ENCODE data around the gene SERBP1. TPM values are rescaled to one million over a fixed set of nuclear protein-coding genes. Genes with fewer than 3 reads are reported as not detected.

The SERBP1 gene
- total RNA-seq, 2 donors from 2014 or later, result 225 to 393 TPM

- Mint-ChIP-seq H3K36me3 (ENCODE audit: low read depth) (peaks cover 100% of the 10 kb centered on the region), H3K4me1 (peaks cover under 1% of the 10 kb centered on the region), H3K9me3 (no peaks in the 10 kb centered on the region), H3K4me3 (no peak overlapping the region), H3K27me3 (no peaks in the 10 kb centered on the region), H3K27ac (peak overlapping the region; percentile 31)
- no peak for ATAC-seq (replicated peaks)
Measured at GRCh38 chr1:67377253-67377652, 52.9 kb downstream of the SERBP1 start.

- no peaks in the 10 kb centered on the region for H3K27me3 Mint-ChIP-seq
- H3K9me3 Mint-ChIP-seq, result no peaks in the 10 kb centered on the region
- H3K4me3 Mint-ChIP-seq, result no peak overlapping the region
- H3K4me1 Mint-ChIP-seq, result peaks cover 8% of the 10 kb centered on the region
- ATAC-seq (replicated peaks), result no peak
- peak overlapping the region; percentile 31 for H3K27ac Mint-ChIP-seq
- peaks cover 100% of the 10 kb centered on the region for H3K36me3 Mint-ChIP-seq (ENCODE audit: low read depth)
Measured at GRCh38 chr1:67376381-67376780, 53.8 kb downstream of the SERBP1 start.

DNA sequence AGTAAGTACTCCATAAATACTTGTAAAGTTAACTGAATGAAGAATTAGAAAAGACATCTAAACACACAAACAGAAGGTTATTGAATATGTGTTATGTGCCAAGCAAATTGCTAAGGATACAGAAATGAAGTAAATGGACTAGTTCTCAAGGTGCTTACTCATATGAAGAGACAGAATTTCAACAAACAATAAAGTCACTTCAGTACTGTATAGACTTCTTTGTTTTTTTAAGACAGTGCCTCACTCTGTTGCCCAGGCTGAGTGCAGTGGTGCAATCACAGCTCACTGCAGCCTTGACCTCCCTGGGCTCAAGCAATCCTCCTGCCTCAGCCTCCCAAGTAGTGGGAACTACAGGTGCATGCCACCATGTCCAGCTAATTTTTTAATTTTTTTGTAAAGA is 57.3 kb downstream of the SERBP1 start:
- peak overlapping the region; percentile 50 for H3K27ac Mint-ChIP-seq
- peaks cover 8% of the 10 kb centered on the region for H3K4me1 Mint-ChIP-seq
- peak; percentile 63 for ATAC-seq (replicated peaks)
- no peak overlapping the region for H3K4me3 Mint-ChIP-seq
- peaks cover 96% of the 10 kb centered on the region for H3K36me3 Mint-ChIP-seq (ENCODE audit: low read depth)
- H3K27me3 Mint-ChIP-seq, result no peaks in the 10 kb centered on the region
- H3K9me3 Mint-ChIP-seq, result no peaks in the 10 kb centered on the region

- no peaks in the 10 kb centered on the region for H3K9me3 Mint-ChIP-seq
- no peak for ATAC-seq (replicated peaks)
- peaks cover 8% of the 10 kb centered on the region for H3K4me1 Mint-ChIP-seq
- H3K36me3 Mint-ChIP-seq (ENCODE audit: low read depth), result peaks cover 96% of the 10 kb centered on the region
- no peaks in the 10 kb centered on the region for H3K27me3 Mint-ChIP-seq
- H3K27ac Mint-ChIP-seq, result peak overlapping the region; percentile 50
- H3K4me3 Mint-ChIP-seq, result no peak overlapping the region
Measured at GRCh38 chr1:67372136-67372535, 58.1 kb downstream of the SERBP1 start.

DNA sequence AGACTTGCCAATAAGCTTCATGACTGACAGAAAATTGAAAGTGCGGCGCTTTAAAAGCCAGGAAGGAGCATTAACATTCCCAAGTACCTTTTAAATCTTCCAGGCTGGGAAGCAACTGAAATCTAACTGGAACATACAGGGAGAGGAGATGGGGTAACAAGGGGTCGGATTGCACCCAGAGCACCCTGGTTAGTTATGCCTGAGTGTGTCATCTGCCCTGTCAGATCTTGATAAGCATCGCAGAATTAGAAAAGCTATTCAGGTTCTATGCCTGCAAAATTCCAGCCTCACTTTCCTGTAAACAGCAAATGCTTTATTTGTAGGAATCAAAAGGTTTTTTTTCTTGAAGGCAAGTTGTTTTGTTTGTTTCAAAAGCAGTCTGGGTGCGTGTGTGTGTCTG is 58.5 kb downstream of the SERBP1 start:
- Mint-ChIP-seq H3K9me3 (no peaks in the 10 kb centered on the region), H3K27me3 (no peaks in the 10 kb centered on the region), H3K4me1 (peaks cover 8% of the 10 kb centered on the region), H3K4me3 (no peak overlapping the region), H3K36me3 (ENCODE audit: low read depth) (peaks cover 96% of the 10 kb centered on the region), H3K27ac (peak overlapping the region; percentile 50)
- no peak for ATAC-seq (replicated peaks)

DNA sequence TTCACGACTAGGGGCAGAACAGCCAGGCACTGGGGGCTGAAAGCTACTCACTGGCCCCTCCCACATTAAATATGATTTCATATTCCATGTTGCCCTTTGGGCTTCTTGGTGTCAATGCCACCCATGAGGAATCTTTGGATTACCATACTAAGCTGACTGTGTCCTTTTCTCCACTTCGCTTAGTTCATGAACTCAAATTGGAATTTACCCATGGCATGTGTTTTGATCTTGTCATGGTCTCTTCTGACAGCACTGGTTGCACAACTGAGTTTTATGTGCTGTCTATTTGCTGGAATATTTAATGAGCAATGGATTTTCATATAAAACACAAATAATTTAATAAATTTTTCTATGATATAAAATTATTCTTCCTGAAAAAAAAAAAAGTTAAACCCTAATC is 59.2 kb downstream of the SERBP1 start:
- Mint-ChIP-seq H3K9me3 (no peaks in the 10 kb centered on the region), H3K27ac (no peak overlapping the region), H3K4me3 (no peak overlapping the region), H3K27me3 (no peaks in the 10 kb centered on the region), H3K36me3 (ENCODE audit: low read depth) (peaks cover 95% of the 10 kb centered on the region), H3K4me1 (peaks cover 8% of the 10 kb centered on the region)
- ATAC-seq (replicated peaks), result no peak

- Mint-ChIP-seq H3K36me3 (ENCODE audit: low read depth) (peaks cover 90% of the 10 kb centered on the region), H3K4me3 (no peak overlapping the region), H3K9me3 (no peaks in the 10 kb centered on the region), H3K4me1 (peaks cover 16% of the 10 kb centered on the region), H3K27me3 (no peaks in the 10 kb centered on the region), H3K27ac (peak overlapping the region; percentile 75)
- no peak for ATAC-seq (replicated peaks)
Measured at GRCh38 chr1:67368046-67368514, 62.1 kb downstream of the SERBP1 start.

- no peak for ATAC-seq (replicated peaks)
Measured at GRCh38 chr1:67367370-67368045, 62.7 kb downstream of the SERBP1 start.

GRCh38 chr1:67361641-67362040 is 68.6 kb downstream of the SERBP1 start:
- Mint-ChIP-seq H3K36me3 (ENCODE audit: low read depth) (peaks cover 70% of the 10 kb centered on the region), H3K27me3 (no peaks in the 10 kb centered on the region), H3K27ac (no peak overlapping the region), H3K4me1 (peaks cover 8% of the 10 kb centered on the region), H3K4me3 (no peak overlapping the region), H3K9me3 (no peaks in the 10 kb centered on the region)
- no peak for ATAC-seq (replicated peaks)

More at GRCh38 chr1:67367370-67368045, 62.7 kb downstream of the SERBP1 start:
- Mint-ChIP-seq H3K4me1 (peaks cover 16% of the 10 kb centered on the region), H3K9me3 (no peaks in the 10 kb centered on the region), H3K4me3 (no peak overlapping the region), H3K27me3 (no peaks in the 10 kb centered on the region), H3K36me3 (ENCODE audit: low read depth) (peaks cover 88% of the 10 kb centered on the region), H3K27ac (peak overlapping the region; percentile 75)

DNA sequence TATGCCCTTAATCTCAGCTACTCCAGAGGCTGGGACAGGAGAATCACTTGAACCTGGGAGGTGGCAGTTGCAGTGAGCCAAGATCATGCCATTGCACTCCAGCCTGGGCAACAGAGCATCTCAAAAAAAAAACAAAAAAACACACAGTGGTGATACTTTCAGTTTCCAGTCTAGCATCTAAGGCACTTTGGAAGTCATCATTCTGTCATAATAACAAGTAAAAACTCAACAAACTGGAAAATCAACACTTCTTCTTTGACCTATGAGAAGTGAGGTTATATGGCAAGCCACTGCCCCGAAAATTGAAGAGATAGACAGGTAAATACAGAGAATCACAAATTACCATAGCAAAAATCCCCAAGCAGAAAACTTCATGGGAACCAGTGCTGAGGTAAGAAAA is 70.6 kb downstream of the SERBP1 start:
- ATAC-seq (replicated peaks), result peak; percentile 18
- no peak overlapping the region for H3K4me3 Mint-ChIP-seq
- H3K4me1 Mint-ChIP-seq, result peaks cover 7% of the 10 kb centered on the region
- H3K9me3 Mint-ChIP-seq, result no peaks in the 10 kb centered on the region
- peaks cover 71% of the 10 kb centered on the region for H3K36me3 Mint-ChIP-seq (ENCODE audit: low read depth)
- no peak overlapping the region for H3K27ac Mint-ChIP-seq
- H3K27me3 Mint-ChIP-seq, result no peaks in the 10 kb centered on the region

Other genes with a start within 250 kb of the SERBP1 start
- 10 to 100 TPM; 57.4 to 63.3 TPM for gene IL12RB2, start 122.5 kb downstream of the SERBP1 start, total RNA-seq